Ovary (tissue), 9 donors: ENCODE measurements around the gene AP3B2. TPM values are rescaled to one million over a fixed set of nuclear protein-coding genes. Genes with fewer than 3 reads are reported as not detected.

Source experiments
- DNase-seq, 5 donors: peaks; one replicate each; pipeline ENCODE4 v3.0.0-alpha.2; 2019 to 2020
- H3K27ac ChIP-seq, 2 donors: fragments of 200-600 bp; one replicate each; pipeline versions ENCODE4 v1.5.1 to v1.8.0; 2019 to 2022
- H3K27me3 ChIP-seq: fragments of 200-600 bp; one replicate; pipeline ENCODE4 v1.8.0; 2022
- H3K36me3 ChIP-seq: fragments of 200-600 bp; sonication (generic); one replicate; pipeline ENCODE4 v1.5.1; 2019
- H3K4me1 ChIP-seq: one replicate; pipeline ENCODE4 v1.8.1; 2013; ENCODE audit warnings: mild to moderate bottlenecking, moderate library complexity; ENCODE audit not compliant: insufficient read depth
- H3K4me3 ChIP-seq: fragments of 200-600 bp; sonication (generic); one replicate; pipeline ENCODE4 v1.5.1; 2017
- H3K9me3 ChIP-seq, 2 donors: fragments of 200-600 bp in 1 of 2; sonication (generic) in 1 of 2; one replicate each; pipeline versions ENCODE4 v1.5.1 to v1.8.1; 2013 to 2019; ENCODE audit warnings: mild to moderate bottlenecking in 1 of 2, moderate library complexity in 1 of 2
- CTCF ChIP-seq, 3 donors: fragments of 450-650 bp in 2 of 3; fragments of 200-600 bp in 1 of 3; IDR thresholded peaks; one replicate each; pipeline versions ENCODE4 v1.5.1 to v1.8.0; 2016 to 2022; ENCODE audit warnings: antibody characterized with exemption in 3 of 3, mild to moderate bottlenecking in 1 of 3
- EP300 ChIP-seq: sonication (generic); formaldehyde crosslinking; IDR thresholded peaks from one replicate; pipeline ENCODE4 v1.6.1; 2017; ENCODE audit warnings: antibody characterized with exemption
- POLR2A ChIP-seq: fragments of 450-650 bp; IDR thresholded peaks from one replicate; pipeline ENCODE4 v1.6.1; 2017; ENCODE audit warnings: antibody characterized with exemption, mild to moderate bottlenecking, moderate library complexity
- WGBS, 3 donors: extraction: QIAGEN DNeasy Blood & Tissue Kit in 1 of 3; methylation state at CpG; one replicate each; pipeline versions ENCODE4 v1.1.5 to v1.1.7; 2013 to 2017; 5-methylcytosine and 5-hydroxymethylcytosine counted together
- intact Hi-C, 4 donors: fragments of 100-400 bp; cut with DNase I; formaldehyde crosslinking; loops; one replicate each; pipeline versions ENCODE4 v1.11.0 to v1.15.1; 2022 to 2023
- polyA plus RNA-seq, 2 donors: library from polyadenylated mRNA; stranded (reverse); fragments of 200-250 nt in 1 of 2; fragments of 350-450 nt in 1 of 2; fragmentation: Illumina TruSeq in 1 of 2; extraction: RNeasy Lipid Tissue Mini Kit (QIAGEN cat#74804) in 1 of 2; gene quantifications; one replicate each; pipeline ENCODE4 v1.2.3, GENCODE V29; 2013 to 2014
- total RNA-seq, 7 donors: library from RNA; depleted of rRNA in 2 of 7; stranded (reverse); fragments of >200 nt in 2 of 7; fragmentation: NEBNext Ultra II Directional in 3 of 7; extraction: Animal tissue kit (Norgen Biotek cat#: 25700) in 3 of 7; gene quantifications; one replicate each; pipeline versions ENCODE4 v1.1.0 to v1.2.4, GENCODE V29; 2016 to 2023
- donor health status: DM: no; HTN: no; CAD: no; lungs with moderate emphysema.
- donor health status: DM: no; HTN: no; CAD: no.
- donor health status: Bipolar disorder and iron deficiency.
- donor health status: DM: yes; HTN: yes; CAD: no.
- donor health status: DM: no; HTN: no; CAD: no.
- donor health status: DM: yes; HTN: yes; CAD: no.

AP3B2 gene
- total and polyA plus RNA-seq, 9 donors, result 0.60 to 8.6 (median 1.7) TPM

- peaks cover 2% of the 10 kb centered on the region for H3K4me1 ChIP-seq
- DNase-seq, result no peak
- H3K4me3 ChIP-seq, result no peak overlapping the region
- 74 to 76% (median 75%) methylated on average over 7 of the region's 7 CpGs for WGBS, 3 donors
- no peaks in the 10 kb centered on the region for H3K36me3 ChIP-seq
- no peaks in the 10 kb centered on the region for H3K9me3 ChIP-seq
- TF ChIP-seq CTCF (IDR thresholded peaks at IDR 0.05), result no peak
- TF ChIP-seq EP300, result no peak
- TF ChIP-seq POLR2A, result no peak
- intact Hi-C loops, result no loop called here
- no peak overlapping the region for H3K27ac ChIP-seq
- no peaks in the 10 kb centered on the region for H3K27me3 ChIP-seq
Measured at GRCh38 chr15:82677720-82678323, 31.9 kb downstream of the AP3B2 start.

GRCh38 chr15:82674873-82675272, 34.8 kb downstream of the AP3B2 start:
- no peaks in the 10 kb centered on the region for H3K4me1 ChIP-seq
- 54 to 73% (median 63%) methylated on average over 2 of the region's 2 CpGs for WGBS, 3 donors
- H3K36me3 ChIP-seq, result no peaks in the 10 kb centered on the region
- intact Hi-C loops, result no loop called here
- no peak for DNase-seq
- H3K9me3 ChIP-seq, result no peaks in the 10 kb centered on the region
- TF ChIP-seq POLR2A (no peak), CTCF (IDR thresholded peaks at IDR 0.05) (no peak), EP300 (no peak)
- H3K27me3 ChIP-seq, result no peaks in the 10 kb centered on the region
- H3K27ac ChIP-seq, result no peak overlapping the region
- H3K4me3 ChIP-seq, result no peak overlapping the region

- Histone ChIP-seq H3K27ac (no peak overlapping the region), H3K4me1 (no peaks in the 10 kb centered on the region), H3K4me3 (no peak overlapping the region), H3K36me3 (no peaks in the 10 kb centered on the region), H3K9me3 (no peaks in the 10 kb centered on the region), H3K27me3 (no peaks in the 10 kb centered on the region)
- intact Hi-C loops, result no loop called here
- WGBS, 3 donors, result 81 to 89% (median 83%) methylated on average over 4 of the region's 4 CpGs
- no peak for DNase-seq
- TF ChIP-seq EP300, result no peak
- TF ChIP-seq CTCF (IDR thresholded peaks at IDR 0.05), result no peak
- TF ChIP-seq POLR2A, result no peak
Measured at GRCh38 chr15:82670699-82671098, 39.0 kb downstream of the AP3B2 start.

- intact Hi-C loops, result no loop called here
- TF ChIP-seq POLR2A, result no peak
- no peak for TF ChIP-seq EP300
- no peak for TF ChIP-seq CTCF (IDR thresholded peaks at IDR 0.05)
- Histone ChIP-seq H3K9me3 (no peaks in the 10 kb centered on the region), H3K4me1 (no peaks in the 10 kb centered on the region), H3K4me3 (no peak overlapping the region), H3K27ac (no peak overlapping the region), H3K27me3 (no peaks in the 10 kb centered on the region), H3K36me3 (no peaks in the 10 kb centered on the region)
- no peak for DNase-seq
- 90 to 93% (median 90%) methylated on average over 10 of the region's 10 CpGs for whole genome bisulfite sequencing, 3 donors
Measured at GRCh38 chr15:82666606-82667005, 43.1 kb downstream of the AP3B2 start.
